Cardiac atrium fibroblast (primary cell): ENCODE data around the gene ZNF717. TPM values are rescaled to one million over a fixed set of nuclear protein-coding genes. Genes with fewer than 3 reads are reported as not detected.

Experiments
- total RNA-seq: library from RNA; depleted of rRNA; stranded (reverse); fragments of >200 nt; gene quantifications from 2 replicates; pipeline ENCODE4 v1.2.3, GENCODE V29; 2015

ZNF717 gene
- 4.0 and 6.6 TPM in 2 replicates for total RNA-seq

DNA sequence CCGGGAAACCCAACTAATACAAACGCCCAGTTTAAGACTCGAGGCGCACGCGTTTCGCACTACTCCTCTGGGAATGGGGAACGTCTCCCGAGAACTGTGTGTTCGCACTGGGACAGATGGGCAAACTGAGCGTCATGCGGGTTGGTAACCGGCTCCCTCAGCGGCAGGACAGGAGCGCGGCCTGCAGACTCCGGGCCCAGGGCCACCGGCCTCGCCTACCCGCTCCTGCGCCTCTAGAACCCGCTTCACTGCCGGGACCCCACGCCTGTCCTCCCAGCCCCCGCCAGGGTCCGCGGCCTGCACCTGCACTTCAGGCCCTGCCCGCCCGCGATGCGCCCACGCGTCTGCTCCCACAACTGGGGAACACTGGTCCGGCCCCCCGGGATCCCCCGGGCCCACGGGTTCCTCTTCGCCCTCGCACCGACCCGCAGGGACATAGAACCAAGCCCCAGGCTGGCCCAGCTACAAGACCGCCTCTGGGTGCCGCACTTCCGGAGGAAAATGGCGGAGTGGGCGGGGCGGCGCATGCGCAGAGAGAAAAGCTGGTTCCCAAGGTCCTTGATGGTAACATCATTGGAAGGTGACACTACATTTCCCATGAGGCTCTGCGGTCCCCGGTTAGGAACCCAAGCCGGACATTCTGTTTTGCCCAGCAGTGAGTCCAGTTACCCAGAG is at the start of gene ZNF717:
TSS of gene ZNF717 (minus strand) at position 469 of the 675 bp plus-strand sequence. CDS start 2,187 bp downstream, outside the sequence.

Other genes starting within 250 kb of the ZNF717 start
- not detected in 2 replicates for gene FRG2C, start 121.2 kb downstream of the ZNF717 start, total RNA-seq